ENCODE measurements around the gene TRIM29. TPM values are rescaled to one million over a fixed set of nuclear protein-coding genes. Genes with fewer than 3 reads are reported as not detected.

TRIM29 gene
- total and polyA plus RNA-seq, 7 experiments from 2014 or later: not detected

DNA sequence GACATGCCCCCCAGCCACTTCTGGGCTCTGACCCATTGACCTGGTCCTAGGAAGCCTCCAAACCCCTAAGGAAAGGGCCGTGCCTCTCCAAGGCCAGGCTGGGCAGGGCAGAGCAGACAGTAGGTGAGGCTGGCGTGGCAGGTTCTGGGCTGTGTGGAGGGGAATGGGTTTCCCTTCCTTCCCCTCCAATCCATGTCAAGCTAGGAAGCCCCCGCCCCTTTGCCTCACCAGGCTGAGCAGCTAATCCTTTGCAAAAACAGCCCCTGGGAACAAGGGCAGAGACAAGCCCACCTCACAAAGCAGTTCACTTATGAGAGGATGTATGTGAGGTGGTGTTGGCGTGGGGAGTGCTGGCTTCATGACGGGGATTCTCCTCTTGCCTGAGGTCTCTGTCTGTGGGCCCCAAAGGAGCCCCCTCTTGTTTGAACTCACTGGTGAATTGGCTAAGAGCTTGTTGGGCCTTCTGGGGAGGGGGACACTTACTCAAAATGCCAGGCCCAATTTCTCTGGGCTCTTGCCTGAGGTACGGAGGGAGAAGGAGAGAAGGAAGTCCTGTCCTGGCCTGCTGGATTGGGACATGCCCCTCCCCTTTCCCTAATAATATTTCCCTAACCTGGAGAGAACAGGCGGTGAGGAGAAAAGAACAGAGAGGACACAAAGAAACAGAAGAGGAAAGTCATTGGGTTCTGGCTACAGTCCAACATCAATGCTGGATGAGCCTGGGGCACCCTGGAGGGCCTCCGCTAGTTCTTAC, 1.6 kb upstream of the TRIM29 start:
- ChIA-PET POLR2A (no interaction called here), CTCF (no interaction called here)
- Mint-ChIP-seq H3K36me3 (no peaks in the 10 kb centered on the region), H3K4me1 (peaks cover 0 to 2% (median 0%) of the 10 kb centered on the region in 7 donors), H3K27me3 (peaks cover 9 to 20% (median 13%) of the 10 kb centered on the region in 5 donors), H3K27ac (no peak overlapping the region), H3K9me3 (no peaks in the 10 kb centered on the region), H3K4me3 (no peak overlapping the region)
- no peaks in the 10 kb centered on the region for H3K4me1 ChIP-seq (ENCODE audit: control insufficient read depth in 2 of 2, insufficient read depth in 2 of 2, low read length in 2 of 2)
- no peak for ATAC-seq
- intact Hi-C loops (cut with micrococcal nuclease): no loop called here
- DNase-seq: peak in 2 of 9 donors; percentile 1 to 12
- H3K27ac ChIP-seq (ENCODE audit: low read depth, low read length): no peak overlapping the region
- H3K36me3 ChIP-seq (ENCODE audit: control insufficient read depth in 2 of 3, insufficient read depth in 3 of 3, low read length in 3 of 3): no peaks in the 10 kb centered on the region
- no peaks in the 10 kb centered on the region for H3K27me3 ChIP-seq (ENCODE audit: control insufficient read depth in 2 of 2, insufficient read depth in 2 of 2, low read length in 2 of 2)
- no peaks in the 10 kb centered on the region for H3K9me3 ChIP-seq (ENCODE audit: control insufficient read depth in 2 of 3, low read length in 3 of 3)
- no peak overlapping the region for H3K4me3 ChIP-seq (ENCODE audit: low read length)

DNA sequence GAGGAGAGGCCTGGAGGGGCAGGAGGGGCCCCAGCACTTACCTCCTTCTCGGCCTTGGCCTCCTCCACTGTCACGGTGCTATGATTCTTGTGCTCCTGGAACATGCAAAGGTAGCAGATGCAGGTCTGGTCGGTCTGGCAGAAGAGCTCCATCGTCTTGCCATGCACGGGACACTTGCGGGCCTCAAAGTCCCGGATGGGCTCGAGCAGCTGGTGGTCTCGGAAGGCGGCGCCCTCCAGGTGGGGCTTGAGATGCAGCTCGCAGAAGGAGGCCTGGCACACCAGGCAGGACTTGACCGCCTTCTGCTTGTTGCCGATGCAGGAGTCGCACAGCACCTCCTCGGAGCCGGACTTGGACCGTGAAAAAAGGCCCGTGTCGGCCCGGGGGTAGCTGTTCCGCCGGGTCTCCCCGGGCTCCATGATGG, 714 bp downstream of the TRIM29 start:
- no peak overlapping the region for H3K4me3 Mint-ChIP-seq
- Histone ChIP-seq H3K4me3 (ENCODE audit: low read length) (no peak overlapping the region), H3K9me3 (ENCODE audit: control insufficient read depth in 2 of 3, low read length in 3 of 3) (no peaks in the 10 kb centered on the region), H3K4me1 (ENCODE audit: control insufficient read depth in 2 of 2, insufficient read depth in 2 of 2, low read length in 2 of 2) (no peaks in the 10 kb centered on the region), H3K27me3 (ENCODE audit: control insufficient read depth in 2 of 2, insufficient read depth in 2 of 2, low read length in 2 of 2) (no peaks in the 10 kb centered on the region), H3K27ac (ENCODE audit: low read depth, low read length) (no peak overlapping the region), H3K36me3 (ENCODE audit: control insufficient read depth in 2 of 3, insufficient read depth in 3 of 3, low read length in 3 of 3) (no peaks in the 10 kb centered on the region)
- CTCF ChIA-PET: no interaction called here
- H3K36me3 Mint-ChIP-seq: no peaks in the 10 kb centered on the region
- POLR2A ChIA-PET: no interaction called here
- no peak overlapping the region for H3K27ac Mint-ChIP-seq
- intact Hi-C loops (cut with micrococcal nuclease): no loop called here
- H3K9me3 Mint-ChIP-seq: no peaks in the 10 kb centered on the region
- peaks cover 4 to 16% (median 6%) of the 10 kb centered on the region in 5 donors for H3K27me3 Mint-ChIP-seq
- peaks cover 0 to 2% (median 0%) of the 10 kb centered on the region in 7 donors for H3K4me1 Mint-ChIP-seq
- DNase-seq (peak in 2 of 9 donors; percentile 3 to 15), ATAC-seq (no peak)

DNA sequence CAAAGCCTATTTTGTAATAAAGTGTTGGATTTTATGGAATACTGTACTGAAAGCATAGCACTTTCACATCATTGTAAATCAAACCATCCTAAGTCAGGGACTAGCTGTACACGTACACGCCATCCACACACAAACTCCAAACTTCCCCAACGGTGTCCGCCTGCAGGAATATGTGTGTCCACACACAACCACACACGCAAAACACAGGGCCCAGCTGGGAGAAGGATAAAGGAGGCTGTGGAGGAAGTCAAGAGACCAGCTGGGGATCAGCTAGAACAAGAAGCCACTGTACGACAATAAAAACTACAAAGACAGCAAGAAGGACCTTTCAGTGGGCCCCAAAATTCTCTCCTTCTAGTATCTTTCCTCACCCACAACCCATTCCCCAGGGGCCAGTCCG, 1.6 kb downstream of the TRIM29 start:
- Mint-ChIP-seq H3K9me3 (no peaks in the 10 kb centered on the region), H3K36me3 (no peaks in the 10 kb centered on the region), H3K4me3 (no peak overlapping the region), H3K27ac (no peak overlapping the region), H3K27me3 (peaks cover 3 to 11% (median 5%) of the 10 kb centered on the region in 5 donors), H3K4me1 (no peaks in the 10 kb centered on the region)
- ATAC-seq: no peak
- peak in 1 of 9 donors; percentile 13 for DNase-seq
- intact Hi-C loops (cut with micrococcal nuclease): no loop called here
- no peaks in the 10 kb centered on the region for H3K4me1 ChIP-seq (ENCODE audit: control insufficient read depth in 2 of 2, insufficient read depth in 2 of 2, low read length in 2 of 2)
- H3K27ac ChIP-seq (ENCODE audit: low read depth, low read length): no peak overlapping the region
- H3K4me3 ChIP-seq (ENCODE audit: low read length): no peak overlapping the region
- POLR2A ChIA-PET: no interaction called here
- H3K36me3 ChIP-seq (ENCODE audit: control insufficient read depth in 2 of 3, insufficient read depth in 3 of 3, low read length in 3 of 3): no peaks in the 10 kb centered on the region
- H3K9me3 ChIP-seq (ENCODE audit: control insufficient read depth in 2 of 3, low read length in 3 of 3): no peaks in the 10 kb centered on the region
- CTCF ChIA-PET: interaction anchor here (0.6 kb wide), 1 partner anchor 198 kb away, joined by 3 read pairs; no protein-coding TSS in a partner anchor
- no peaks in the 10 kb centered on the region for H3K27me3 ChIP-seq (ENCODE audit: control insufficient read depth in 2 of 2, insufficient read depth in 2 of 2, low read length in 2 of 2)

DNA sequence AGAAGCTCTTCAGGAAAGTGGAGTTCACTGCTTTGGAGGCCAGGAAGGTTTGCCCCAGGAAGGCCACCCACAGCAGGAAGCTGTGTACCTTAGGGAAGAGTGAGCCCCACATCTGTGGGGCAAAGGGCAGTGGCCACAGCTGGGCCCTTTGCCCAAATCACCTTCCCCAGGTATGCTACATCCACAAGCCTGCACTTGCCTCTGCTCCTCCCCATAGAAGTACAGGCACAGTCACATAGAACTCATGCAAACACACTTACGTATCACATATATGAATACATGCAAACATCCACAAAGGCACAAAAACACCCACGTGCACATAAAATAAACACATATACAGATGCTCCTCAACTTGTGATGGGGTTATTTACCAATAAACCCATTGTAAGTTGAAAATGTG, 2.1 kb downstream of the TRIM29 start:
- Mint-ChIP-seq H3K4me1 (no peaks in the 10 kb centered on the region), H3K27ac (no peak overlapping the region), H3K36me3 (no peaks in the 10 kb centered on the region), H3K4me3 (no peak overlapping the region), H3K9me3 (no peaks in the 10 kb centered on the region), H3K27me3 (peaks cover 3 to 10% (median 5%) of the 10 kb centered on the region in 5 donors)
- H3K4me3 ChIP-seq (ENCODE audit: low read length): no peak overlapping the region
- ATAC-seq (no peak), DNase-seq (no peak)
- POLR2A ChIA-PET: no interaction called here
- H3K36me3 ChIP-seq (ENCODE audit: control insufficient read depth in 2 of 3, insufficient read depth in 3 of 3, low read length in 3 of 3): no peaks in the 10 kb centered on the region
- no peaks in the 10 kb centered on the region for H3K9me3 ChIP-seq (ENCODE audit: control insufficient read depth in 2 of 3, low read length in 3 of 3)
- H3K27ac ChIP-seq (ENCODE audit: low read depth, low read length): no peak overlapping the region
- H3K27me3 ChIP-seq (ENCODE audit: control insufficient read depth in 2 of 2, insufficient read depth in 2 of 2, low read length in 2 of 2): no peaks in the 10 kb centered on the region
- CTCF ChIA-PET: interaction anchor here (0.6 kb wide), 1 partner anchor 198 kb away, joined by 3 read pairs; no protein-coding TSS in a partner anchor
- H3K4me1 ChIP-seq (ENCODE audit: control insufficient read depth in 2 of 2, insufficient read depth in 2 of 2, low read length in 2 of 2): no peaks in the 10 kb centered on the region
- intact Hi-C loops (cut with micrococcal nuclease): no loop called here

DNA sequence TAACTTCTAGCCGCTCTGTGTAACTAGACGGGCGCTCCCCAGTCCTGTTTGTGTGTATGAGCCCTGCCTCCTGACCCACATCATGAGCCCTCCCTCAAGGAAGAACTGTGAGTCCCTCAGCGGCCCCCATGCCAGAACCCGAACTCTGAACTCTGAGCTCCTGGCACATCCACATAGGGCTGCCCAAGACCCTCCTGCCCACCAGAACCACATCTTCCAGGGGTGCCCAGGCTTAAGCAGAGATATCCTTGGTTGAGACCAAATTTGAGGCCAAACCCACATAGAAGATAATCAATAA, 3.0 kb downstream of the TRIM29 start:
- ATAC-seq: no peak

DNA sequence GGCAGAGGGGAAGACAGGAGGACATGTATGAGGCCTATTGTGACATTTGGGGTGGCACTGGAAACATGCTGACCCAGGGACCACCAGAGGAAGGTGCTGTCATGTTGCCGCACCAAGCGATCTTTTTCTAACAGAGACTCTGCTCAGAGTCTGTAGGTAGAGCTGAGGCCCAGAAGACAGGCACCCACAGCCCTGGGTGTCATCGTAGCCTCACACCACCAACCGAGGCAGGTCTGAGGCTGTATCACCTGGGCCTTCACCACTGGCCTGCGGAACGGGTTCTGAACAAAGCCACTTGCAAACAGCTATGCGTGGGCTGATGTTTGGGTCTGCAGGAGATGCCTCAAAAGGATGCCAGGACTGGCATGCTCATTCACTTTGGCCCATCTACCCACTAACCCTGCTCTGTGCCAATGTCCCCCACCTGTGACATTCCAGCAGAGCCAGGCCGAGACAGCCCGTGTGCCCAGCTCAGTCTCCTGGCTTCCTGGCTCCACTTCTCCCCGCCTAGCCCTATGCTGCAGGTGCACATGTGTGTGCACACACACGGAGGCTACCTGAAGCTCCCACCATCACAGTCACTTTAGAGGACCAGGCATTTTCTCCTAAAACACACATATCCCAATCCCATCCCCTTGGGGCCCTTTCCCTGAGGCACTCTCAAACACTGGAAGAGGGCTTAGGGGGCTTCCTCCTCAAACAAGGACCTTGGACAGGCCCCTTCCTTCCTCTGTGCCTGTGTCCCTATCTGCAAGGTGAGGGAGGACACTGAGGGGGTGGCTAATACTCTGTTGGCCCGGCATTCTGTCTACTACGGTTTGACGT, 3.6 kb downstream of the TRIM29 start:
- Mint-ChIP-seq H3K36me3 (no peaks in the 10 kb centered on the region), H3K9me3 (peaks cover 0 to 2% (median 0%) of the 10 kb centered on the region in 11 donors), H3K4me1 (no peaks in the 10 kb centered on the region), H3K27me3 (peaks cover 0 to 1% (median 0%) of the 10 kb centered on the region in 5 donors), H3K27ac (no peak overlapping the region), H3K4me3 (no peak overlapping the region)
- no peak for ATAC-seq
- Histone ChIP-seq H3K27me3 (ENCODE audit: control insufficient read depth in 2 of 2, insufficient read depth in 2 of 2, low read length in 2 of 2) (no peaks in the 10 kb centered on the region), H3K27ac (ENCODE audit: low read depth, low read length) (no peak overlapping the region), H3K36me3 (ENCODE audit: control insufficient read depth in 2 of 3, insufficient read depth in 3 of 3, low read length in 3 of 3) (no peaks in the 10 kb centered on the region), H3K9me3 (ENCODE audit: control insufficient read depth in 2 of 3, low read length in 3 of 3) (no peaks in the 10 kb centered on the region), H3K4me3 (ENCODE audit: low read length) (no peak overlapping the region), H3K4me1 (ENCODE audit: control insufficient read depth in 2 of 2, insufficient read depth in 2 of 2, low read length in 2 of 2) (no peaks in the 10 kb centered on the region)
- intact Hi-C loops (cut with micrococcal nuclease): no loop called here
- POLR2A ChIA-PET: no interaction called here
- peak in 1 of 9 donors; percentile 2 for DNase-seq
- CTCF ChIA-PET: no interaction called here

More for the DNA sequence above, 3.0 kb downstream of the TRIM29 start:
- Histone ChIP-seq H3K9me3 (ENCODE audit: control insufficient read depth in 2 of 3, low read length in 3 of 3) (no peaks in the 10 kb centered on the region), H3K4me1 (ENCODE audit: control insufficient read depth in 2 of 2, insufficient read depth in 2 of 2, low read length in 2 of 2) (no peaks in the 10 kb centered on the region), H3K36me3 (ENCODE audit: control insufficient read depth in 2 of 3, insufficient read depth in 3 of 3, low read length in 3 of 3) (no peaks in the 10 kb centered on the region), H3K27ac (ENCODE audit: low read depth, low read length) (no peak overlapping the region), H3K4me3 (ENCODE audit: low read length) (no peak overlapping the region), H3K27me3 (ENCODE audit: control insufficient read depth in 2 of 2, insufficient read depth in 2 of 2, low read length in 2 of 2) (no peaks in the 10 kb centered on the region)
- POLR2A ChIA-PET: no interaction called here
- Mint-ChIP-seq H3K36me3 (no peaks in the 10 kb centered on the region), H3K4me1 (no peaks in the 10 kb centered on the region), H3K4me3 (no peak overlapping the region), H3K27me3 (peaks cover 0 to 5% (median under 1%) of the 10 kb centered on the region in 5 donors), H3K27ac (no peak overlapping the region), H3K9me3 (peaks cover 0 to 2% (median 0%) of the 10 kb centered on the region in 11 donors)
- intact Hi-C loops (cut with micrococcal nuclease): no loop called here
- CTCF ChIA-PET: no interaction called here
- no peak for DNase-seq

All from naive thymus-derived CD4-positive, alpha-beta T cell (primary cell).